Measurements from ENCODE around the gene SNX20.

Gene SNX20

DNA sequence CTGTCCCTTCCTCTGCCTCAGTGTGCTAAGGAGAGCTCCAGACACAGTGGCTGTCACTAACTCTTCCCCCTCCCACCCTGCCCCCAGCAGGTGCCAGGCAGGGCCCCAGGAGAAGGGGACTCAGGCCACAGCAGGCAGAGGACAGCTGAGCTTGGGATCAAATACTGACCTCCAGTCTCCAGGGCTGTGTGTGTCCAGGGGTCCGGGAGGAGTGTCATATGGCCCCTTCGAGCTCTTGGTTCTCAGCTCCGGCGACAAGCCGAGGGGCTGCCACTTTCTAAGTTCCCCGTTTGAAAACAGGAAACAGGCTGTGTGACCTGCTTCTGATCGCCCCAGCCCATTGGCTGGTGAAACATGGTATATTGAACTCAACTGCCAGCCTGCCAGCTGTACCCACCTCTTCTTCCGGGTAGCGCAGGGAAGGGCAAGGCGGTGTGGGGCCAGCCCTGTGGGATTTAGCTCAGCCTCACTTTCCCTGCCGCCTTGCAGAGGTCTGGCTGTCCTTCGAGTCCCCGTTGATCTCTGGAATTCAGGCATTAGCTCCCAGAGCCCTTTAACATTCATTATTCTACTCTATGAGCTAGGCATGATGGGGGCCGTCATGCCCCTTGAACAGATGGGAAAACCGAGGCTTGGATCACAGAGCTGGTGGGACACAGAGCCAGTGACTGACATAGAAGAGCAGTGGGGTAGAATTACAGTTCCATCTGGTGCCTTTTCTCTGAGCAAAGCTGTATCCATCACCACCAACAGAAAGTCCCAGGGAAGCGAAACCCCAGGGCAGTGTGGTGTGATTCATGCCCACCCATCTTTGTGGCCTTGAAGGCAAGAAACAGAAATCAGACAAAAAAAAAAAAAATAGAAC is at the start of gene SNX20:
TSS of gene SNX20 (minus strand) at position 292 of the 865 bp plus-strand sequence. CDS start 3,786 bp downstream, outside the sequence.
- Histone ChIP-seq H3K4me1 (ENCODE audit: control insufficient read depth, insufficient read depth, low read length) (no peaks in the 10 kb centered on the region), H3K27ac (ENCODE audit: low read length) (no peak within 1 kb of the TSS), H3K27me3 (ENCODE audit: control insufficient read depth, insufficient read depth, low read length) (no peaks in the 10 kb centered on the region), H3K9me3 (ENCODE audit: control insufficient read depth, insufficient read depth, low read length) (no peaks in the 10 kb centered on the region), H3K4me3 (ENCODE audit: low read length) (no peak within 1 kb of the TSS), H3K36me3 (ENCODE audit: control insufficient read depth, insufficient read depth, low read length) (no peaks in the 10 kb centered on the region)
- DNase-seq (ENCODE audit: low read depth, low spot score), result no peak
- no CpG with 5 or more reads among the region's 16 CpGs for WGBS (ENCODE audit: insufficient coverage, insufficient read length)

DNA sequence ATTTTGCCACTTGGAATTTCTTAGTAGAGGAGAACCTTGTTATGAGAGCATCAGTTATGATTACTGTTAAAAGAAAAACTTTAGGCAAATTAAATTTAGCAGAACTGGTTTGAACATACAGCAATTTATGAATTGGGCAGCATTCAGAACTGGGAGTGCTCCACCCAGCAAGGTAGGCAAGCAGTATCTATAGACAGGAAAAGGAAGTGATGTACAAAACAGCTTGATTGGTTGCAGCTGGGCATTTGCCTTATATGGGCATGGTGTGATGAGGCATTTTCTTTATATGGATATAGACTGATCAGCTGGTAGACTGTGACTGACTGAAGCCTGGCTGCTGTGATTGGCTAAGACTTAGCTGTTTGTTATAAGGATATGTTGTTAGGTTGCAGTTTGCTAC is 43.2 kb upstream of the SNX20 start:
- DNase-seq (ENCODE audit: low read depth, low spot score), result no peak
- Histone ChIP-seq H3K36me3 (ENCODE audit: control insufficient read depth, insufficient read depth, low read length) (no peaks in the 10 kb centered on the region; the same call in 1 of the 2 replicates), H3K9me3 (ENCODE audit: control insufficient read depth, insufficient read depth, low read length) (no peaks in the 10 kb centered on the region), H3K4me3 (ENCODE audit: low read length) (no peak overlapping the region), H3K27ac (ENCODE audit: low read length) (no peak overlapping the region), H3K4me1 (ENCODE audit: control insufficient read depth, insufficient read depth, low read length) (peaks cover 2% of the 10 kb centered on the region; the same call in 1 of the 2 replicates), H3K27me3 (ENCODE audit: control insufficient read depth, insufficient read depth, low read length) (no peaks in the 10 kb centered on the region)

DNA sequence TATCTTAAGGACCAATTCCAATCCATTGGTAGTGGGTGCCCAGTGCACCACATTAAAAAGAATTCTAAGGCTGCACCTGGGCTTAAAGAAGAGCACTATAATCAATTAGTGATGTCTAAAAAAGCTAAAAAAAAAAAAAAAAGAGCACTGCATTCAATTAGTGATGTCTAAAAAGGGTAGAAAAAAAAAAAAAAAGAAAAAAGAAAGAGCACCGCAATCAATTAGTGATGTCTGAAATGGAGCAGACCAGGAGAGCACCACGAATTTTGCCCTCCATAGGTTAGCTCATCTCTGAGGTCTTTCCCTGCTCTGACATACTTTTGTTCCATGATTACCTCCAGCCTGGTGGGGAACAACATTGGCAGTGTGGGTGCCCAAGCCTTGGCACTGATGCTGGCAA is 41.8 kb upstream of the SNX20 start:
- no CpG with 5 or more reads among the region's 2 CpGs for WGBS (ENCODE audit: insufficient coverage, insufficient read length)
- Histone ChIP-seq H3K4me1 (ENCODE audit: control insufficient read depth, insufficient read depth, low read length) (peaks cover 2% of the 10 kb centered on the region; the same call in 1 of the 2 replicates), H3K36me3 (ENCODE audit: control insufficient read depth, insufficient read depth, low read length) (no peaks in the 10 kb centered on the region; the same call in 1 of the 2 replicates), H3K4me3 (ENCODE audit: low read length) (no peak overlapping the region), H3K9me3 (ENCODE audit: control insufficient read depth, insufficient read depth, low read length) (no peaks in the 10 kb centered on the region), H3K27ac (ENCODE audit: low read length) (no peak overlapping the region), H3K27me3 (ENCODE audit: control insufficient read depth, insufficient read depth, low read length) (no peaks in the 10 kb centered on the region)
- no peak for DNase-seq (ENCODE audit: low read depth, low spot score)

GRCh38 chr16:50722405-50722737 is 41.3 kb upstream of the SNX20 start:
- no CpG with 5 or more reads among the region's 1 CpG for WGBS (ENCODE audit: insufficient coverage, insufficient read length)

GRCh38 chr16:50721549-50722404 is 40.7 kb upstream of the SNX20 start:
- no CpG with 5 or more reads among the region's 6 CpGs for WGBS (ENCODE audit: insufficient coverage, insufficient read length)
- no peak for DNase-seq (ENCODE audit: low read depth, low spot score)

More at GRCh38 chr16:50722405-50722737, 41.3 kb upstream of the SNX20 start:
- H3K4me1 ChIP-seq (ENCODE audit: control insufficient read depth, insufficient read depth, low read length), result peaks cover 2% of the 10 kb centered on the region; the same call in 1 of the 2 replicates
- no peak overlapping the region for H3K27ac ChIP-seq (ENCODE audit: low read length)
- no peak for DNase-seq (ENCODE audit: low read depth, low spot score)
- no peak overlapping the region for H3K4me3 ChIP-seq (ENCODE audit: low read length)
- H3K27me3 ChIP-seq (ENCODE audit: control insufficient read depth, insufficient read depth, low read length), result no peaks in the 10 kb centered on the region
- H3K9me3 ChIP-seq (ENCODE audit: control insufficient read depth, insufficient read depth, low read length), result no peaks in the 10 kb centered on the region
- no peaks in the 10 kb centered on the region; the same call in 1 of the 2 replicates for H3K36me3 ChIP-seq (ENCODE audit: control insufficient read depth, insufficient read depth, low read length)

DNA sequence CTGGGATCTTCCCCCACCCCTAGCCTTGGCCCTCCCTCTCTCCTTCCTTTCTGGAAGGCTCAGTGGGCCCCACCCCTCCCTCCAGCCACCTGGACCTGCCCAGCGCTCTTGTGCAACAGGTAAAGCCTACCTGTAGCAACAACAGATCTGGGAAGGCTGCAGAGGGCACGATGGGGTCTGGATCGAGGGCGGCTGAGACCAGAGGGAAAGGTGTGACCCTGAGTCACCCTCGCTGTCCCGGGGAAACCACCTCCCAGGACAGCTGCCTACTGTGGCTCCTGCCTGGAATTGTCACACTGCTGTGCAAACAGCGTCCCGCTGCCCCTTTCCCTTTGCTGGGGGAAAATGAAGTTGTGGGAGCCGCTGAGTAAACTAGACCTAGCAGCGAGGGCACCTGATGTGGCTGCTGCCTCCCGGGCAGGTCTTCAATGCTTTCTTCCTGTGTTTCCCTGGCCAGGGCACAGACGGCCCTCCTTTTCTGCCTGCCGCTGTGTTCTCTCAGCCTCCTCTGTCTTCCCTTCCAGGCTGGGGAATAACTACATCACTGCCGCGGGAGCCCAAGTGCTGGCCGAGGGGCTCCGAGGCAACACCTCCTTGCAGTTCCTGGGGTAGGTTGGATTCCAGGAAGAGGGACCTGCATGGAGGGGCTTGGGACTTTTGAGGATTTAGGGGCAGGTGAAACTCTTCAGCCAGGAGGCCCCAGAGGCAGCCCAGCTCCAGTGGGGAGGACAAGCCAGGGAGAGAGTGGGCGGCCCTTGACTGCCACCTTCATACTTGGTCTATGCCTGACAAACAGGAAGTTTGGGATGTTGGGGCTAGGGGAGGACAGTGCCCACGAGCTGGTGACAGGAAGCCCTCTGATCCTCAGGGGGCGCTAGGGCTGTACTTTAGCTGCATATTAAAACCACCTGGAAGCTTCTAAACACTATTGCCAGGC is 38.6 kb upstream of the SNX20 start:
- no CpG with 5 or more reads among the region's 20 CpGs for WGBS (ENCODE audit: insufficient coverage, insufficient read length)
- no peaks in the 10 kb centered on the region for H3K9me3 ChIP-seq (ENCODE audit: control insufficient read depth, insufficient read depth, low read length)
- H3K4me3 ChIP-seq (ENCODE audit: low read length), result no peak overlapping the region

More at GRCh38 chr16:50721549-50722404, 40.7 kb upstream of the SNX20 start:
- H3K36me3 ChIP-seq (ENCODE audit: control insufficient read depth, insufficient read depth, low read length), result no peaks in the 10 kb centered on the region; the same call in 1 of the 2 replicates
- peaks cover 2% of the 10 kb centered on the region; the same call in 1 of the 2 replicates for H3K4me1 ChIP-seq (ENCODE audit: control insufficient read depth, insufficient read depth, low read length)
- H3K27me3 ChIP-seq (ENCODE audit: control insufficient read depth, insufficient read depth, low read length), result no peaks in the 10 kb centered on the region
- H3K27ac ChIP-seq (ENCODE audit: low read length), result no peak overlapping the region
- no peak overlapping the region for H3K4me3 ChIP-seq (ENCODE audit: low read length)
- H3K9me3 ChIP-seq (ENCODE audit: control insufficient read depth, insufficient read depth, low read length), result no peaks in the 10 kb centered on the region

GRCh38 chr16:50718761-50719400 is 37.8 kb upstream of the SNX20 start:
- Histone ChIP-seq H3K36me3 (ENCODE audit: control insufficient read depth, insufficient read depth, low read length) (no peaks in the 10 kb centered on the region; the same call in 1 of the 2 replicates), H3K4me1 (ENCODE audit: control insufficient read depth, insufficient read depth, low read length) (peaks cover 2% of the 10 kb centered on the region; the same call in 1 of the 2 replicates), H3K27me3 (ENCODE audit: control insufficient read depth, insufficient read depth, low read length) (no peaks in the 10 kb centered on the region), H3K9me3 (ENCODE audit: control insufficient read depth, insufficient read depth, low read length) (no peaks in the 10 kb centered on the region), H3K4me3 (ENCODE audit: low read length) (no peak overlapping the region), H3K27ac (ENCODE audit: low read length) (no peak overlapping the region)
- no CpG with 5 or more reads among the region's 9 CpGs for WGBS (ENCODE audit: insufficient coverage, insufficient read length)
- DNase-seq (ENCODE audit: low read depth, low spot score), result no peak

More for the DNA sequence above, 38.6 kb upstream of the SNX20 start:
- DNase-seq (ENCODE audit: low read depth, low spot score), result no peak
- Histone ChIP-seq H3K4me1 (ENCODE audit: control insufficient read depth, insufficient read depth, low read length) (peaks cover 2% of the 10 kb centered on the region; the same call in 1 of the 2 replicates), H3K36me3 (ENCODE audit: control insufficient read depth, insufficient read depth, low read length) (no peaks in the 10 kb centered on the region; the same call in 1 of the 2 replicates), H3K27me3 (ENCODE audit: control insufficient read depth, insufficient read depth, low read length) (no peaks in the 10 kb centered on the region), H3K27ac (ENCODE audit: low read length) (no peak overlapping the region)

DNA sequence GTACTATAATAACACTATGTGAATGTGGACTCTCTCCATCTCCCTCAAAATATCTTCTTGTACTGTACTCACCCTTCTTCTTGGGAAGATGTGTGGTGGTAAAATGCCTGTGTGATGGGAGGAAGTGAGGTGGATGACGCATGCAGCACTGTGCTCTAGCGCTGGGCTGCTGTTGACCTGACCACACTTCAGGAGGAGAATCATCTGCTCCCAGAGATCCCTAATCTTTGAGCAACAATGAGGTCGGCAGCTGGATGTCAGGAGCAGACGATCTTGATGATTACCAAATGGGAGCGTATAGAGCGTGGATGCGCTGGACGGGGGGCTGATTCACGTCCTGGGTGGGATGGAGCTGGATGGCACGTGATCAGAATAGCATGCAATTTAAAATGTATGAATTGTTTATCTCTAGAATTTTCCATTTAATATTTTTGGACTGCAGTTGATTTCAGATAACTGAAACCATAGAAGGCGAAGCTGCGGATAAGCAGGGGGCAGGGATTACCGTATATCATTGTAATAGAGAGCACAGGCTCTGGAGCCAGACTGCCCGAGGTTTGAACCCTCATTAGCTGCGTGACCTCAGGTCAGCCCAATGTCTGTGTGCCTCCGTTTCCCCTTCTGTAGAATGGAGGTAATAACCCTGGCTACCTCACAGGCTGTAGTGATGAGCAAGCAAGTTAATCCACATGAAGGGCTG is 37.1 kb upstream of the SNX20 start:
- Histone ChIP-seq H3K27me3 (ENCODE audit: control insufficient read depth, insufficient read depth, low read length) (no peaks in the 10 kb centered on the region), H3K4me1 (ENCODE audit: control insufficient read depth, insufficient read depth, low read length) (peaks cover 2% of the 10 kb centered on the region; the same call in 1 of the 2 replicates), H3K27ac (ENCODE audit: low read length) (no peak overlapping the region), H3K4me3 (ENCODE audit: low read length) (no peak overlapping the region), H3K36me3 (ENCODE audit: control insufficient read depth, insufficient read depth, low read length) (no peaks in the 10 kb centered on the region; the same call in 1 of the 2 replicates), H3K9me3 (ENCODE audit: control insufficient read depth, insufficient read depth, low read length) (no peaks in the 10 kb centered on the region)
- DNase-seq (ENCODE audit: low read depth, low spot score), result no peak
- whole genome bisulfite sequencing (ENCODE audit: insufficient coverage, insufficient read length), result no CpG with 5 or more reads among the region's 16 CpGs

GRCh38 chr16:50717494-50717893 is 36.4 kb upstream of the SNX20 start:
- WGBS (ENCODE audit: insufficient coverage, insufficient read length), result no CpG with 5 or more reads among the region's 5 CpGs
- H3K9me3 ChIP-seq (ENCODE audit: control insufficient read depth, insufficient read depth, low read length), result no peaks in the 10 kb centered on the region
- H3K27ac ChIP-seq (ENCODE audit: low read length), result no peak overlapping the region
- H3K27me3 ChIP-seq (ENCODE audit: control insufficient read depth, insufficient read depth, low read length), result no peaks in the 10 kb centered on the region
- H3K4me1 ChIP-seq (ENCODE audit: control insufficient read depth, insufficient read depth, low read length), result peaks cover 2% of the 10 kb centered on the region; the same call in 1 of the 2 replicates
- H3K36me3 ChIP-seq (ENCODE audit: control insufficient read depth, insufficient read depth, low read length), result no peaks in the 10 kb centered on the region; the same call in 1 of the 2 replicates
- DNase-seq (ENCODE audit: low read depth, low spot score), result no peak
- no peak overlapping the region for H3K4me3 ChIP-seq (ENCODE audit: low read length)
